NCI-H1930 (cell line): ENCODE measurements around the gene GNAS-AS1.
"Not testable (repeated sequence)": the region's sequence is repeated elsewhere in the genome, so short reads cannot be mapped to it uniquely, and the experiment has no call there.

ENCODE experiments used
- DNase-seq, 2 experiments: peaks; one replicate each; lab custom pipeline; 2025; lab: John Stamatoyannopoulos, UW

Gene GNAS-AS1

GRCh38 chr20:58835231-58835630, 15.5 kb downstream of the GNAS-AS1 start:
- DNase-seq, result no peak

DNA sequence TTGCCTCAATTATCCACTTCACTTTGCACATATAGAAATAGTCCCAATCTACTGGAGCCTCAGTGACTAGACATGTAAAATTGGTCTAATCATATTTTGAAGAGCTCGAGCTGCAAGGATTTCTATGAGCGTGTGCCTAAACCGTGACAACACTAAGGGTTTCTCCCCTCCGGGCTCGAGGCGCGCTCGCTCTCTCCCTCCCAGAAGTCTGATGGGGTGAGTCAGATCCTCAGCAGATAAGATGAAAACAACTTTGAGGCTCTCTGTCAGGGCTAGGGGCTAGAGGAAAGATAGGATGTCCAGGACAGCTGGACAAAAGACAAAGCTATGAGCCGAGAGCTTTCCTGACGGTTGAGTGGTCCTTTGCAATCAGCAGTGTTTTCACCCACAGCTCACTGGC, 16.8 kb downstream of the GNAS-AS1 start:
- DNase-seq, result no peak

- DNase-seq, result no peak
These were observed 18.2 kb downstream of the GNAS-AS1 start for GRCh38 chr20:58832457-58832856.

DNA sequence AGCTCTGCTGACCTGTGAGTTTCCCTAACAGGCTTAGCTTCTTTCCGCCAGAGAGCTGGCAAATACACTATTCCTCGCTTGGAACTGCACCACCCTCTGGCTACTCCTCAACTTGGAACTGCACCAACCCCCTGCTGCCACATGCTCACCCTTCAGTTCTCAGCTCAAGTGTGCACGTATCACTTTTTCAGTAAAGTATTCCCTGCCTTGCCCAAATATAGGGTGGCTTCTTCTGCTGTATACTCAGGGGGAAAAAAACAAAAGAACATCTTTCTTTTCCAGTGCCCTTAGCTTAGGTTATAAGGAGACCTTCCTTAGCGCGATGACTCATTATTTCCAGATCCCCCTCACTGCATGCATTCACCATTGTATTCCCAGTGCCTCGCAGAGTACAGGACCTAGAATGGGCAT, 21.2 kb downstream of the GNAS-AS1 start:
- no peak for DNase-seq

DNA sequence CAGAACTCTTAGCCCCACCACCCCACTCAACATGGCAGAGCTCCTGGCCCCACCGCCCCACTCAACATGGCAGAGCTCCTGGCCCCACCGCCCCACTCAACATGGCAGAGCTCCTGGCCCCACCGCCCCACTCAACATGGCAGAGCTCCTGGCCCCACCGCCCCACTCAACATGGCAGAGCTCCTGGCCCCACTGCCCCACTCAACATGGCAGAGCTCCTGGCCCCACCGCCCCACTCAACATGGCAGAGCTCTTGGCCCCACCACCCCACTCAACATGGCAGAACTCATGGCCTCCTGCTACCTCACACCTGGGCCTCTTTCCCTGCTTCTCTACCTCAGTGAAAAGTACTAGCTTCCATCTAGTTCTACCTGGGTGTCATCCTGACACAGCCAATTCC, 21.9 kb downstream of the GNAS-AS1 start:
- not testable (repeated sequence) for DNase-seq

GRCh38 chr20:58828136-58828535, 22.6 kb downstream of the GNAS-AS1 start:
- DNase-seq, result no peak

- no peak for DNase-seq
These were observed 24.4 kb downstream of the GNAS-AS1 start for GRCh38 chr20:58826271-58826670.

GRCh38 chr20:58825450-58825849, 25.3 kb downstream of the GNAS-AS1 start:
- no peak for DNase-seq

DNA sequence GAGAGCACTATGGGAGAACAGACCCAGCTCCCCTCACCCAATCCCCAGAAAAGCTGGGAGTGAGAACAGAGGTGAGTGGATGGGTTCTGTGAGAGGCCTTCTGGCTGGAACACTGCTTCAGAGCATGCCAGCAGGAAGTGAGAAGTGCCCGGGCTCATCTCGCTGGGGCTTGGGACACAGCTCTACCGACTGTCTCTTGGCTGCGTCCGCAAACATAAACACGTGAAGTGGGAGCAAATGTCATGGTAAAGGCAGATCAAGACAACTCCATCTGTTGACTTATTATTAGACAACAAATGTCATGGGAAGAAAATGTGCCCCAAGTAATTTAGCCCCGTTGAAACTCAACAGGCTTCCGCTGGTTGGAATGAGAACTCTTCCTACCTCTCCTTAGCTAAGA, 25.9 kb downstream of the GNAS-AS1 start:
- DNase-seq, result no peak

GRCh38 chr20:58822748-58823730, 27.7 kb downstream of the GNAS-AS1 start:
- no peak for DNase-seq

GRCh38 chr20:58822149-58822548, 28.6 kb downstream of the GNAS-AS1 start:
- no peak for DNase-seq

DNA sequence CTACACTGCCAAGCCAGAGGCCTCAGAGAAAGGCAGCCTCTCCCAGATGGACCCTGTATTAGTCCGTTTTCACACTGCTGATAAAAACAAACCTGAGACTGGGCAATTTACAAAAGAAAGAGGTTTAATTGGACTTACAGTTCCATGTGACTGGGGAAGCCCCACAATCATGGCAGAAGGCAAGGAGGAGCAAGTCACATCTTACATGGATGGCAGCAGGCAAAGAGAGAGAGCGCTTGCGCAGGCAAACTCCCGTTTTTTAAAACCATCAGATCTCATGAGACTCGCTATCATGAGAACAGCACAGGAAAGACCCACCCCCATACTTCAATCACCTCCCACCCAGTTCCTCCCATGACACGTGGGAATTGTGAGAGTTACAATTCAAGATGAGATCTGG, 30.2 kb downstream of the GNAS-AS1 start:
- DNase-seq, result not testable (repeated sequence)

DNA sequence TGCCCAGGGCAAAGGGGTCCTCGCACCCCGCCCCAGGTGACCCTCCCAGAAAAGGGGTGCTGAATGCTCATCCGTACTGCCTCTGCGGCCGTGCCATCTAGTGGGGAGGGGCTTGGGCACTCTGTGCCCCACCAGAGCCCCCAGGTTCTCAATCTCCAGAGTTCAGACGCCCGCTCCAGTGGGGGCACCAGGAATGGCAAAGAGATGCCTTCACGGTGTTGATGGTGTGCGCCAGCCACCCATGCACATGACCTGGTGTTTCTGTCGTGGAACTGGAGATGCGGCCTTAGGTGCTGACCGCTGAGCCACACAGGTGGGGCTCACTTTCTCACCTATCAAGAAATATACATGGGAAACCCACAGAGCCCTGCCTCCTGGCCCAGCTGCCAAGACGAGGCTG, 30.8 kb downstream of the GNAS-AS1 start:
- no peak for DNase-seq

GRCh38 chr20:58818586-58819285, 32.0 kb downstream of the GNAS-AS1 start:
- DNase-seq, result no peak

GRCh38 chr20:58817748-58818147, 33.0 kb downstream of the GNAS-AS1 start:
- DNase-seq, result no peak

DNA sequence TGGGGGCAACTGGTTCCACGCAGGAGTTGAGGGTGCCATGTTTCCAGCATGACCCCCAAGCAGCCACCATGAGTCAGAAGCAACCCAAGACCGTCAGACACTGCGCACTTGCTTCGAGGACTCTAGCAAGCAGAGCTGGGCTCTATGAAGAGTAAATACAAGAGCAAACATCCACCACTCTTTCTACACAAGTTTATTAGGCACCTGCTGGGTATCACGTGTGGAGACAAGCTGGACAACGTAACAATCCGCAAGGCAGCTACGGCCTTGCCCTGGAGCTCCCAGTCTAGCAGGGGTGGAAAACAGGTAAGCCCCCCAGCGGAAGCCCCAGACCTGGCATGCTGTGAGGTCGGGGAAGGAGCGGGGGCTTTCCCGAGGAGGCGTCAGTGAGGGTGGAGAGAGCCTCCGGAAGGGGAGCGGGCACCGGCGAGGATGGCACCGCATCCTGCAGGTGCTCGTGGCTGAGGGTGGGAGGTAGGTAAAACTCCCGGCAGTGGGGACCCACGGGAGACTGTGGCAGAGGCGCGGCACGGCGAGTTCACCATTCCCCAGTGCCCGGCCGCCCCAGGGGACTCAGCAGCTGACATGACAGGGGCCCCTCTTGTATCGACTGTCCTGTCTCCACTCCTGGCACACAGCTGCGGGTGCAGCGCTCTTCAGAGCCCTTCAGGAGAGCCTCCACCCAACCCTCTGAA, 33.6 kb downstream of the GNAS-AS1 start:
- no peak for DNase-seq

- no peak for DNase-seq
These were observed 34.7 kb downstream of the GNAS-AS1 start for GRCh38 chr20:58816051-58816450.

DNA sequence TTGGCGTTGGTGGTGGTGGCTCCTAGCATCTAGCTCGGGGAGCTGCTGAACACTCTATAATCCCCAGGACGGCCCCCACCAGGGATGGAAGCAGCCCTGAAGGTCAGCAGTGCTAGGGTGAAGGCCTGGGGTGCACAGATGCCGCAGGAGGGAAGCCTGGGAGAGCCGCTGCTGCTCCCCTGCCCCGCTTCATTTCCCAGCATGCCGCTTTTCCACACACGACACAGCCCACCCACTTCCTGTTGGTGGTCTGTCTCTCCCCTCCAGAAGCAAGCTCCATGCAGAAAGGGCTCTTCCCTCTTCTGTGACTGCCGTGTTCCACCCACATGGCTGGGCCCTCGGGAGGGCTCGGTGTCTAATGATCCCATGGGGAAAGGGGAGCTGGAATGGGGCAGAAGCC, 35.3 kb downstream of the GNAS-AS1 start:
- DNase-seq, result no peak

DNA sequence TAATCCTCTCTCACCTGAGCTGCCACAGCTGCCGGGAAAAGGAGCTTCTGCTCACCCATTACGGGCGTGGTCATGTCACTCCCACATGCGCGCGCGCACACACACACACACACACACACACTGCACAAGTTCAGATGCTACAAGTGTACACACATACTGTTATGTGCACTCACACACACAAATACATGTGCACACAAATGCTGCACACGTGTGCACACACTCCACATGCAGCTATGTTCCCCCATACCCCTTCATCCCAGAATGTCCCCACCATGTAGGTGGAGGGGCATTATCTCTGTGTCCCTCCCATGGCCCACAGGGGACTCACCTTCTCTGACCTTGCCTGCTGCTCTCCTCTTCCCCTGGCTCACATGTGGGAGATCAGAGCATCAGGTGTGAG, 37.3 kb downstream of the GNAS-AS1 start:
- DNase-seq, result no peak

- DNase-seq, result no peak
These were observed 39.4 kb downstream of the GNAS-AS1 start for GRCh38 chr20:58811334-58811733.

GRCh38 chr20:58810879-58811250, 39.8 kb downstream of the GNAS-AS1 start:
- no peak for DNase-seq

- no peak for DNase-seq
These were observed 40.4 kb downstream of the GNAS-AS1 start for GRCh38 chr20:58810116-58810878.
